ENCODE data around the gene TRAF7. TPM values are rescaled to one million over a fixed set of nuclear protein-coding genes. Genes with fewer than 3 reads are reported as not detected.

The TRAF7 gene
- total and polyA plus RNA-seq, 2 of the 8 experiments (the other 6 are each of a cell fraction or from before 2014, with no cell fraction given): 96.8 to 148 TPM

DNA sequence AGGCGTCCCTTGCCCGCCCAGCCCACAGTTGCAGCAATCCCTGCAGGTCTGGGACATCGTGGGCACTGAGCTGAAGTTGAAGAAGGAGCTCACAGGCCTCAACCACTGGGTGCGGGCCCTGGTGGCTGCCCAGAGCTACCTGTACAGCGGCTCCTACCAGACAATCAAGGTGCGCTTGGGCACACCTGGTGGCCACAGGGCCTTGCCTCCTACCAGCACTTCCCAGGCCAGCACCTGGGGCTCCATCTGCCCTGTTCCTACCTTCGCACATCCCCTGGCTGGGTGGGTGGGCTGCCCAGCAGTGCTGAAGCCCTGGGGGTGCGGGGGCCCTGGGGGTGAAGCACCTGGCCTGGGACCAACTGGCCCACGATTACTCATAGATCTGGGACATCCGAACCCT, 19.9 kb downstream of the TRAF7 start:
- H2BK15ac ChIP-seq (ENCODE audit: low read length): no peak overlapping the region
- H3K56ac ChIP-seq (replicated peaks; ENCODE audit: insufficient read length, low read depth, low read length): no peak overlapping the region
- no peak overlapping the region for H2BK120ac ChIP-seq (replicated peaks; ENCODE audit: low read depth, low read length)
- DNase-seq (ENCODE audit: low read depth in 1 of 2, low spot score in 2 of 2): no peak
- no peak overlapping the region for H3K4me2 ChIP-seq (ENCODE audit: insufficient read depth in 1 of 2, low read depth in 2 of 2, low read length in 2 of 2)
- no peak overlapping the region for H2BK12ac ChIP-seq (ENCODE audit: low read depth, low read length)
- H3K4me3 ChIP-seq (ENCODE audit: extremely low read depth in 1 of 4, insufficient read depth in 2 of 4, low read depth in 3 of 4, low read length in 4 of 4): no peak overlapping the region
- no peaks in the 10 kb centered on the region; a peak in 1 of 7 replicates for H3K27me3 ChIP-seq (replicated peaks in 1 of 4; ENCODE audit: control insufficient read depth in 3 of 4, extremely low read depth in 1 of 4, insufficient read depth in 3 of 4, low read length in 3 of 4)
- H3K14ac ChIP-seq (ENCODE audit: insufficient read length): no peak overlapping the region
- no peaks in the 10 kb centered on the region for H3K79me1 ChIP-seq (ENCODE audit: low read depth, low read length)
- H3K23ac ChIP-seq (ENCODE audit: insufficient read length): no peak overlapping the region
- peaks cover 2 to 24% of the 10 kb centered on the region in 2 experiments for H4K20me1 ChIP-seq (replicated peaks in 1 of 2; ENCODE audit: control insufficient read depth in 1 of 2, insufficient read depth in 2 of 2, low read length in 2 of 2)
- no peak for FAIRE-seq
- POLR2A ChIA-PET (ENCODE audit: partially characterized antibody): interaction anchor here (13.5 kb wide), 1 partner anchor 19 kb away, joined by 312 read pairs; the partner anchor contains the start of gene TRAF7
- no peaks in the 10 kb centered on the region for H3K9me3 ChIP-seq (ENCODE audit: insufficient read depth in 2 of 2, low read depth in 1 of 2, low read length in 1 of 2)
- CTCF ChIA-PET (ENCODE audit: partially characterized antibody): no interaction called here
- peaks cover 24 to 65% (median 34%) of the 10 kb centered on the region in 4 experiments for H3K36me3 ChIP-seq (ENCODE audit: control insufficient read depth in 2 of 4, insufficient read depth in 4 of 4, low read length in 3 of 4)
- no peak overlapping the region for H2AK5ac ChIP-seq (ENCODE audit: low read depth, low read length)
- no peak overlapping the region for H3K9ac ChIP-seq (replicated peaks in 1 of 4; ENCODE audit: extremely low read depth in 1 of 4, low read depth in 3 of 4, low read length in 3 of 4)
- no peak overlapping the region for H4K5ac ChIP-seq (ENCODE audit: insufficient read length, low read depth, low read length)
- no peaks in the 10 kb centered on the region; the same call in 1 of the 2 replicates for H3K23me2 ChIP-seq (ENCODE audit: low read depth, low read length)
- H3K18ac ChIP-seq (ENCODE audit: extremely low read depth, low read length): no peak overlapping the region
- H3K4ac ChIP-seq (replicated peaks; ENCODE audit: insufficient read length, low read depth, low read length): no peak overlapping the region
- no peaks in the 10 kb centered on the region for H3K4me1 ChIP-seq (replicated peaks in 1 of 4; ENCODE audit: control insufficient read depth in 3 of 4, insufficient read depth in 4 of 4, low read length in 3 of 4)
- H4K91ac ChIP-seq (replicated peaks; ENCODE audit: insufficient read length, low read length): no peak overlapping the region
- H2BK5ac ChIP-seq (ENCODE audit: low read depth, low read length): no peak overlapping the region
- H2AFZ ChIP-seq (ENCODE audit: low read length): no peak overlapping the region
- WGBS, 2 experiments (ENCODE audit: extremely low coverage in 1 of 2, insufficient coverage in 1 of 2, insufficient read length in 1 of 2, insufficient replicate concordance in 2 of 2, low coverage in 1 of 2, low lambda C conversion rate in 2 of 2, missing lambda C conversion rate in 1 of 2): 94% methylated on average over 9 of the region's 10 CpGs; no CpG with 5 or more reads in 1 of the 2 experiments
- no peak overlapping the region for H2BK20ac ChIP-seq (ENCODE audit: low read length)
- no peaks in the 10 kb centered on the region for H3K79me2 ChIP-seq (ENCODE audit: control insufficient read depth in 1 of 2, insufficient read depth in 2 of 2, low read length in 2 of 2)
- no peak overlapping the region for H4K8ac ChIP-seq (ENCODE audit: extremely low read depth, insufficient read depth, low read length)
- TF ChIP-seq CBX5 (IDR thresholded peaks at IDR 0.05; ENCODE audit: low read depth, low read length) (no peak), POLR2AphosphoS5 (IDR thresholded peaks at IDR 0.05; ENCODE audit: low read depth, low read length) (0 out of 2 replicates have a peak, but pooled peaks have one; percentile 7)
- TF ChIP-seq, protein P1, sequence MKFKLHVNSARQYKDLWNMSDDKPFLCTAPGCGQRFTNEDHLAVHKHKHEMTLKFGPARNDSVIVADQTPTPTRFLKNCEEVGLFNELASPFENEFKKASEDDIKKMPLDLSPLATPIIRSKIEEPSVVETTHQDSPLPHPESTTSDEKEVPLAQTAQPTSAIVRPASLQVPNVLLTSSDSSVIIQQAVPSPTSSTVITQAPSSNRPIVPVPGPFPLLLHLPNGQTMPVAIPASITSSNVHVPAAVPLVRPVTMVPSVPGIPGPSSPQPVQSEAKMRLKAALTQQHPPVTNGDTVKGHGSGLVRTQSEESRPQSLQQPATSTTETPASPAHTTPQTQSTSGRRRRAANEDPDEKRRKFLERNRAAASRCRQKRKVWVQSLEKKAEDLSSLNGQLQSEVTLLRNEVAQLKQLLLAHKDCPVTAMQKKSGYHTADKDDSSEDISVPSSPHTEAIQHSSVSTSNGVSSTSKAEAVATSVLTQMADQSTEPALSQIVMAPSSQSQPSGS (IDR thresholded peaks at IDR 0.05; ENCODE audit: low read length): no peak
- no peak overlapping the region for H3K27ac ChIP-seq (ENCODE audit: low read depth, low read length)
